Epithelial cell of esophagus (primary cell): ENCODE measurements around the gene DNM2.
"Not testable (repeated sequence)": the region's sequence is repeated elsewhere in the genome, so short reads cannot be mapped to it uniquely, and the experiment has no call there.

Experiments
- DNase-seq: peaks from one replicate; pipeline ENCODE4 v3.0.0; 2010; ENCODE audit warnings: low read depth
- H3K4me3 ChIP-seq: 2 replicates; pipeline ENCODE4 v1.5.1; 2011; ENCODE audit warnings: mild to moderate bottlenecking, low read length, control low read depth
- TF ChIP-seq, protein P1 (sequence below): IDR thresholded peaks from 2 replicates; pipeline ENCODE4 v1.5.1; 2011; ENCODE audit warnings: low read depth, mild to moderate bottlenecking, low read length, control low read depth, inconsistent platforms; ENCODE audit not compliant: insufficient read depth; ENCODE audit errors: missing control alignments

DNM2 gene

DNA sequence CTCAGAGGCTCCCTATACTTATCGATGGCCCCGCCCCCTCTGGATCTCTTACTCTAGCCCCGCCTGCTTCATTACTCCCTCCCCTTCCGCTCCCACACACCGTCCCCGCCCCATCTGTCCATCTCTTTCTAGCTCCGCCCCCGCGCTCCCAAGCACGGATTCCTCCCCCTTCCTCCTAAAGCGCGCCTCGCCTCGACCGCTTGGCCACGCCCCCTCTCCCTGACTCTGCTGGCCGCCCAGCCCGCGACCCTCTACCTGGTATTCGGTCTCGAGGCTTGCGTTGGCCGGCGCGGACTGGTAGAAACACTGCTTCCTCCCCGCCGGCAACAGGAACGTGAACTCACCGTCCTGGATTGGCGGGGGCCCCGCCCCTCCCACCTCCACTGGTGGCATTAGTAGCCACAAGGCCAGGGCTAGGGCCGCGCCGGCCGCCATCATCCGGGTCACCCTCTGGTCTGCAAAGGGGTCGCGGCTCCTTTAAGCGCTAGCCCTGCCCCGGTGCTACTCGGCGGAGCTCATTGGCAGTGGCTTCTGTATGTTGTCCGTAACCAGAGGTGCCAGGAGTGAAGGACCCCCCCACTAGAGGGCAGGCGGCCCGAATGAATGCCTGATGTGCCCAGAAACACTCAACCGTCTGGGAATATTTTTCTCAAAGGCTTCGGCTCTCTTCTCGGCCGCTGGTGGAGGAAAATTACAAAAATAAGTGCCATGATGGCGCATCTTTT lies 118.0 kb downstream of the DNM2 start, which contains the start of gene TMED1:
Gene TMED1, minus strand, starts transcription at position 459 of the 725 bp plus-strand sequence. Its CDS starts 21 bp downstream, at position 438.
- DNase-seq, result peak; percentile 100
- TF ChIP-seq, protein P1, sequence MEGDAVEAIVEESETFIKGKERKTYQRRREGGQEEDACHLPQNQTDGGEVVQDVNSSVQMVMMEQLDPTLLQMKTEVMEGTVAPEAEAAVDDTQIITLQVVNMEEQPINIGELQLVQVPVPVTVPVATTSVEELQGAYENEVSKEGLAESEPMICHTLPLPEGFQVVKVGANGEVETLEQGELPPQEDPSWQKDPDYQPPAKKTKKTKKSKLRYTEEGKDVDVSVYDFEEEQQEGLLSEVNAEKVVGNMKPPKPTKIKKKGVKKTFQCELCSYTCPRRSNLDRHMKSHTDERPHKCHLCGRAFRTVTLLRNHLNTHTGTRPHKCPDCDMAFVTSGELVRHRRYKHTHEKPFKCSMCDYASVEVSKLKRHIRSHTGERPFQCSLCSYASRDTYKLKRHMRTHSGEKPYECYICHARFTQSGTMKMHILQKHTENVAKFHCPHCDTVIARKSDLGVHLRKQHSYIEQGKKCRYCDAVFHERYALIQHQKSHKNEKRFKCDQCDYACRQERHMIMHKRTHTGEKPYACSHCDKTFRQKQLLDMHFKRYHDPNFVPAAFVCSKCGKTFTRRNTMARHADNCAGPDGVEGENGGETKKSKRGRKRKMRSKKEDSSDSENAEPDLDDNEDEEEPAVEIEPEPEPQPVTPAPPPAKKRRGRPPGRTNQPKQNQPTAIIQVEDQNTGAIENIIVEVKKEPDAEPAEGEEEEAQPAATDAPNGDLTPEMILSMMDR, result no peak
- H3K4me3 ChIP-seq, result peak within 1 kb of the TSS; percentile 78

DNA sequence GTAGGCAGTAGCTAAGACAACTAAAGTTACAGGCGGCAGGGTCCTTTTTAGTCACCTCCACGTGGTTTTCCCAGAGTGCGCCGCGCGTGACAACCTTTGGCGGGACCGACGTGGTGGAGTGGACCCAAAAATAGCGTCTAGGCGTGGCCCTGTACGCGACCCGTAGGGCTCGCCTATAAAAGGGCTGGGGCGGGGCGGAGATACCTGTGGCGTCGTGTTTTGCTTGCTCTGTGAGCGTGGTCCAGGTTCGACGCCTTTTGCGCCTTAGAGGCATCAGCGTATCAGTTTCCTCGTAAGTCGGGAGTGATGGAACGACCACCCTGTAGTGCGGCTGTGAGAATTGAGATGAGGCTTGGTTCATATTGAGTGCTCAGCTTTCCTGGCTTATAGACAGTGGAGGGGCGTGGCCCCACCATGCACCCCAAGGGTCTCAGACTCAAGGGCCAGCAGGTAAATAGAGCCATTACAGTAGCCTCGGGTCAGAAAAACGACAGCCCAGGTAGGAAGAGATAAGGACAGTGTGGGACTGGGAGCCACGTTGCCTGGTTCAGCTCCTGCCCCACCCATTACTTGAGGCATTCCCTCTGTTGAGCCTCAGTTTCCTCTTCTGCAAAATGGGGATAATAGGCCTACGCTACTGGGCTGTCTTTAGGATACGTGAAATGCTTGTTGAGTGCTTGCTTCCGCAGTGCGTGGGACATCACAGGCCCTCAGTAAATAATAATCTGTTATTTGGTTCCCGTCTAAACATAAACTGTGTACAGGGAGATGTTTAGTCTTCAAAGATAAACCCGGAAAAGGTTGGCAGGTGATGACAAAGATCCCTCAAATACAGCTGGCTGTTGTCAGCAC lies 118.8 kb downstream of the DNM2 start:
- TF ChIP-seq, protein P1, result no peak

DNA sequence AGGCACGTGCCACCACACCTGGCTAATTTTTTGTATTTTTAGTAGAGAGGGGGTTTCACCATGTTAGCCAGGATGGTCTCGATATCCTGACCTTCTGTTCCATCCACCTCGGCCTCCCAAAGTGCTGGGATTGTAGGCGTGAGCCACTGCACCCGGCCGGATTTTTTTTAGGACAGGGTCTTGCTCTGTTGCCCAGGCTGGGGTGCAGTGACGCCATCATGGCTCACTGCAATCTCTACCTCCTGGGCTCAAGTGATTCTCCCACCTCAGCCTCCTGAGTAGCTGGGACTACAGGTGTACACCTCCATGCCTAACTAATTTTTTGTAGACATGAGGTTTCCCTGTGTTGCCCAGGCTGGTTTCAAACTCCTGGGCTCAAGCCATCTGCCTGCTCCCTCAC lies 119.8 kb downstream of the DNM2 start:
- DNase-seq, H3K4me3 ChIP-seq: not testable (repeated sequence)

More for the DNA sequence above, 118.8 kb downstream of the DNM2 start:
- H3K4me3 ChIP-seq, result peak overlapping the region; percentile 78
- DNase-seq, result peak; percentile 76

DNA sequence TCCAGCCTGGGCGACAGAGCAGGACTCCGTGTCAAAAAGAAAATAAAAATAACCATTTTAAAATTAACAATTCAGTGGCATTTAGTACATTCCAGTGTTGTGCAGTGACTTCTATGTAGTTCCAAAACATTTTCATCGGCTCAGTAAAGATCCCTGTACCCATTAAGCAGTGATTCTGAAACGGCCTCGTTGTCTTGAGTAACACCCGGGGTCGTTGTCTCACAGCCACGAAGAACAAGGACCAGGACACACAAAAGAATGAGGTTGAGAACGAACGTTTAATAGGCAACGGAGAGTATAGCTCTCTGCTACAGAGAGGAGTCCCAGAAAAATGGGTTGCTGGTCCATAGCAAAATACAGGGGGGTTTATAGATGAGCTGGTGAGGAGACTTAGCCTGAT lies 120.5 kb downstream of the DNM2 start:
- DNase-seq, result no peak
- H3K4me3 ChIP-seq, result no peak overlapping the region
- TF ChIP-seq, protein P1, result no peak

DNA sequence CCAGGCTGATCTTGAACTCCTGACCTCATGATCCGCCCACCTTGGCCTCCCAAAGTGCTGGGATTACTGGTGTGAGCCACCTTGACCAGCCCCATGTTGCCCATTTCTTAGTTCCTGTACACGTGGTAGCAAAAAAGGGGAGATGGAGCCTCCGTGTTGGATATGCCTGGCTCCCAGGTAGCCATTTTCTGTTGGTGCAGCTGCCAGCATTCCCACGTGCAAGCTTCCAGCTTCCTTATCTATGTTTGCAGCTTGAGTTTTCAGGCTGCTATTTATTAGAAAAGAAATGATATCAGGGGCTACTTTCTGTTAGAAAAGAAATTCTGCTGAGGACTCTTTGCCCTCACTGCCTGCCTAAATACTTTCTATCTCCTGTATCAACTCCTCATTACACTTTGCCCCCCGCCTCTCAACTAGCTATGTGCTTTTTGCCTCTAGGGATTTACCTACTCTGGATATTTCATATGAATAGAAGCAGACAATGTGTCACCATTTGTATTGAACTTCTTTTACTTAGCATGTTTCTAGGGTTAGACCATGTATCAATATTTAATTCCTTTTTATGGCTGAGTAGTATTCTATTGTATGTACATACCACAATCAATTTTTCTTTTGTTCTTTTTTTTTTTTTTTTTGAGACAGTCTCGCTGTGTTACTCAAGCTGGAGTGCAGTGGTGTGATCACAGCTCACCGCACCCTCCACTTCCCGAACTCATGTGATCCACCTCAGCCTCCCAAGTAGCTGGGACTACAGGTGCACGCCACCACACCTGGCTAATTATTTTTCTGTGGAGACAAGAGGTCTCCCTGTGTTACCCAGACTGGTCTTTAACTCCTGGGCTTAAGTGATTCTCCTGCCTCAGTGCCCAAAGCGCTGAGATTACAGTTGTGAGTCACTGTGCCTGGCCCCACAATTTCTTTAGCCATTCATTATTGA lies 121.5 kb downstream of the DNM2 start:
- H3K4me3 ChIP-seq, result no peak overlapping the region
- no peak for DNase-seq
- TF ChIP-seq, protein P1, result no peak

DNA sequence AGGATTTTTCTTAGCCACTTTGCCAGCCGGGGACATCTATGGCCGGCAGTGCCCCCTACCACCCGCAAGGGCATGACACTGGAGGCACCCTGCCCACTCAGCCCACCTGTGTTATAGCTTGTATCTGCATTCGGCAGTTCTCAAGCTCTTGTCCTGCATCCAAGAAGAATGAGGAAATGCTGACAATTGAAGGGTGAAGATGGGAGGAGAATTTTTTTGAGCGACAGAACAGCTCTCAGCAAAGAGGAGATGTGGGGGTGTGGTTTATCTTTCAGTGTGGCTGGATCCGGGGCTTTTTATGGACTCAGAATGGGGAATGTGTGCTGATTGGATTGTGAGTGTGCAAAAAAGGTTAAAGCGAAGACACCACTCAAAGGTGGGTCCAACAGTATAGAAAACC lies 124.9 kb downstream of the DNM2 start:
- DNase-seq, result no peak
- TF ChIP-seq, protein P1, result no peak
- H3K4me3 ChIP-seq, result no peak overlapping the region
